Measurements from ENCODE around the gene DLL1. TPM values are rescaled to one million over a fixed set of nuclear protein-coding genes. Genes with fewer than 3 reads are reported as not detected.

The DLL1 gene
- polyA plus RNA-seq, 1 experiment, result 0.06 TPM

DNA sequence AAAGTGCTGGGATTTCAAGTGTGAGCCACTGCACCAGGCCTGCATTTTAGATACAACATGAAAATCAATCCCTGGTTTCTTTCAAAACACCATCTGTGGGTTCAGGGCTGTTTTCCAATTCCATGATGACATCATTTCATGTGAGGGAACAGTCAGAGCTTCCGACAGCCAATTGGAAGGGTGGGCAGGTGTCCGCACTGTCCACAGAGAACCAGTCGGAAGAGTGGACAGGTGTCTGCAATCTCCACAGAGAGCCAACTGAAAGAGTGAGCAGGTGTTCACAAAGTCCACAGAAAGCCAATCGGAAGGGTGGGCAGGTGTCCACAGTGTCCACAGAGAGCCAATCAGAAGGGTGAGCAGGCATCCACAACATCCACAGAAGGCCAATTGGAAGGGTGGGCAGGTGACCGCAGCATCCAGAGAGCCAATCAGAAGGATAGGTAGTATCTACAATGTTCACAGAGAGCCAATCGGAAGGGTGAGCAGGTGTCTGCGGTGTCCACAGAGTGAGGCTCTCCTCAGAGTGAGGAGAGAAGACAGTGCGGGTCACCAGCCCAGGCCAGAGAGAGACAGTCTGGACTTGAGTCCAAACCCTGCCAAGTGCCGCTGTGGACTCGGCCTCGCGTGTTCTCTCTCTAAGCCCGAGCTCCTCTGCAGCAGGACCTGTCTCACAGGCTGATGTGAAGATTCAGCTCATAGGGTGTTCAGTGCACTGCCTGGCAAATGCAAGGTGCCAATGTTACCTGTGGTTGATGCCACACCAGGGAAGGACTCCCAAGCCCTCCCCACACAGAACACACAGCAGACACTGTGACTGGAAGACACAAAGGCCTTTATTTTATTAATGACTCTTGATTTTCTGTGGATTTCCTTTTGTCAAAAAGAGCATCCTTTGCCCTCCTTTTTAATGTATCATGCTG lies 57.3 kb downstream of the DLL1 start:
- Histone ChIP-seq H3K4me3 (ENCODE audit: low read depth, low read length) (no peak overlapping the region), H3K27ac (ENCODE audit: low read depth, low read length) (no peak overlapping the region), H3K27me3 (ENCODE audit: control insufficient read depth, insufficient read depth, low read length) (peaks cover 2% of the 10 kb centered on the region), H3K9me3 (ENCODE audit: control insufficient read depth, insufficient read depth, low read length) (peaks cover 36% of the 10 kb centered on the region)
- no peak for DNase-seq (ENCODE audit: low read depth, low spot score)
- ChIA-PET POLR2A (no interaction called here), CTCF (interaction anchor here (0.6 kb wide), 1 partner anchor 1658 kb away, joined by 4 read pairs; no protein-coding TSS in a partner anchor)
- TF ChIP-seq, protein P1, sequence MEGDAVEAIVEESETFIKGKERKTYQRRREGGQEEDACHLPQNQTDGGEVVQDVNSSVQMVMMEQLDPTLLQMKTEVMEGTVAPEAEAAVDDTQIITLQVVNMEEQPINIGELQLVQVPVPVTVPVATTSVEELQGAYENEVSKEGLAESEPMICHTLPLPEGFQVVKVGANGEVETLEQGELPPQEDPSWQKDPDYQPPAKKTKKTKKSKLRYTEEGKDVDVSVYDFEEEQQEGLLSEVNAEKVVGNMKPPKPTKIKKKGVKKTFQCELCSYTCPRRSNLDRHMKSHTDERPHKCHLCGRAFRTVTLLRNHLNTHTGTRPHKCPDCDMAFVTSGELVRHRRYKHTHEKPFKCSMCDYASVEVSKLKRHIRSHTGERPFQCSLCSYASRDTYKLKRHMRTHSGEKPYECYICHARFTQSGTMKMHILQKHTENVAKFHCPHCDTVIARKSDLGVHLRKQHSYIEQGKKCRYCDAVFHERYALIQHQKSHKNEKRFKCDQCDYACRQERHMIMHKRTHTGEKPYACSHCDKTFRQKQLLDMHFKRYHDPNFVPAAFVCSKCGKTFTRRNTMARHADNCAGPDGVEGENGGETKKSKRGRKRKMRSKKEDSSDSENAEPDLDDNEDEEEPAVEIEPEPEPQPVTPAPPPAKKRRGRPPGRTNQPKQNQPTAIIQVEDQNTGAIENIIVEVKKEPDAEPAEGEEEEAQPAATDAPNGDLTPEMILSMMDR (IDR thresholded peaks at IDR 0.05; ENCODE audit: low read depth, low read length), result no peak

Small RNAs within 50 kb of the gene (small RNA-seq; reads per million reads assigned to genes)
- not detected for gene MIR4644 (ENCODE audit: insufficient read length, low read depth)

Other genes with a start within 250 kb of the DLL1 start
- 13.9 and 19.6 TPM in 2 replicates for gene FAM120B, start 15.7 kb upstream of the DLL1 start, polyA plus RNA-seq (2011; rRNA removed)